ENCODE data around the gene ZNF827.

The ZNF827 gene

DNA sequence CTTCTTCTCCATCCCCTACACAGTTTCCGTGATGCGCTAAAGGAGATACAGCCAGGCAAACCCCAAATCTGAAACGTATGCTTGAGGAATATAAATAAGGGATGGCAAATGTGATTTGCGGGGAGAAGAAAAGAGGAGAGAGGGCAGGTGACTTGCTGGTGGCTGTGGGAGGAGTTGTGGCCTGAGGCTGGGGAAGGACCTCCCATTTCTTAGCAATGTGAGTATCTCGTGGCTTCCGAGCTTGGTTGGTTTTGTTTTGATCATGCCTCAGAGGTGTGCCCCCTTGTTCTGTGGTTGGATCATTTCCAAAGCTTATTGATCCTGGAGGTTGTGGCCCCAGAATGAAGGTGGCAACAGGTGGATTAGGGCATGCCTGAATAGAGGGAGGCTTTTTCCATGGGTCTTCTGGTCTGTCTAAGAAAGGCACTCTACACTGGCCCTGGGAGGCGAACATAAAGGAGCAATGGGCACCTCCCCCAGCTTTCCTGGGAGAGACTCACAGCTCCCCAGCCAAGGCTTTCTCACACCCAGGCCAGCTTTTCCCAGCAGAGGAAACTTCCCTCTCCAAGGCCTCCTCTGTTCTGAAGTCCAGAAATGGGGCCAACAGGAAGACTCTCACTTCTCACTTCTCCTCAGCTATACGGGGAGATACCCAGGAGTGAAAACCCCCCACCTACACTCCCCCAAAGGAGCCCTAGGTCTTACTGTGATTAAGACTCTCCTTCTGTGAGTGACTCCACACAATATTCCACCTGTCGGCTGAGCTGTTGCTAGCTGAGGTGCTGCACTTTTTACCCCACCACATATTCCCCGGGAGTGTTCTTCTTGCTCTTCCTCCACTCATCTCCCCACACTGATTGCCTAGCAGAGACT, 218.6 kb downstream of the ZNF827 start:
- peak; percentile 61 for DNase-seq (ENCODE audit: low spot score)

GRCh38 chr4:145716661-145717200, 221.9 kb downstream of the ZNF827 start:
- DNase-seq (ENCODE audit: low spot score) = no peak
- TF ChIP-seq, protein P1, sequence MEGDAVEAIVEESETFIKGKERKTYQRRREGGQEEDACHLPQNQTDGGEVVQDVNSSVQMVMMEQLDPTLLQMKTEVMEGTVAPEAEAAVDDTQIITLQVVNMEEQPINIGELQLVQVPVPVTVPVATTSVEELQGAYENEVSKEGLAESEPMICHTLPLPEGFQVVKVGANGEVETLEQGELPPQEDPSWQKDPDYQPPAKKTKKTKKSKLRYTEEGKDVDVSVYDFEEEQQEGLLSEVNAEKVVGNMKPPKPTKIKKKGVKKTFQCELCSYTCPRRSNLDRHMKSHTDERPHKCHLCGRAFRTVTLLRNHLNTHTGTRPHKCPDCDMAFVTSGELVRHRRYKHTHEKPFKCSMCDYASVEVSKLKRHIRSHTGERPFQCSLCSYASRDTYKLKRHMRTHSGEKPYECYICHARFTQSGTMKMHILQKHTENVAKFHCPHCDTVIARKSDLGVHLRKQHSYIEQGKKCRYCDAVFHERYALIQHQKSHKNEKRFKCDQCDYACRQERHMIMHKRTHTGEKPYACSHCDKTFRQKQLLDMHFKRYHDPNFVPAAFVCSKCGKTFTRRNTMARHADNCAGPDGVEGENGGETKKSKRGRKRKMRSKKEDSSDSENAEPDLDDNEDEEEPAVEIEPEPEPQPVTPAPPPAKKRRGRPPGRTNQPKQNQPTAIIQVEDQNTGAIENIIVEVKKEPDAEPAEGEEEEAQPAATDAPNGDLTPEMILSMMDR (IDR thresholded peaks at IDR 0.05; ENCODE audit: extremely low read depth, missing control alignments) = no peak

More for the DNA sequence above, 218.6 kb downstream of the ZNF827 start:
- TF ChIP-seq, protein P1 (IDR thresholded peaks at IDR 0.05; ENCODE audit: extremely low read depth, missing control alignments) = no peak

GRCh38 chr4:145716200-145716599, 222.4 kb downstream of the ZNF827 start:
- TF ChIP-seq, protein P1 (IDR thresholded peaks at IDR 0.05; ENCODE audit: extremely low read depth, missing control alignments) = no peak
- no peak for DNase-seq (ENCODE audit: low spot score)

- TF ChIP-seq, protein P1 (IDR thresholded peaks at IDR 0.05; ENCODE audit: extremely low read depth, missing control alignments) = no peak
- DNase-seq (ENCODE audit: low spot score) = no peak
Observed at GRCh38 chr4:145709843-145710242, 228.8 kb downstream of the ZNF827 start.

DNA sequence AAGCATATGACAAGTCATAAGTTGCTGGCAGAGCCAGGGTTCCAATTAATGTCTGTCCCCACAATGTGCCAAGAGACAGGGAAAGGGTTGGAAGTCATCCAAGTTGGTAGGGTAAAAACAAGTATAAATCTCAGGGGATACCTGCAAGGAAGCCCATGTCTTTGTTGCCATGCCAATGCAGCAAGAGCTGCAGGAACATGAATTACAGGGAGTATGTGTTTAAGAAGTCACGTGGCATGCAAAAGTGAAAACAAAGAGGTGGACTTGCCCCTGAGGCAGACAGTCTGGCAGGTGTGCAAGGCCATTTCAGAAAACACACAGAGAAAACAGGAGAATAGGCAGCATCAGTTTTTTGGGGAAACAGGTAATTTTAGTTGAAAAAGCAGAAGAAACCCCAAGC, 229.3 kb downstream of the ZNF827 start:
- no peak for DNase-seq (ENCODE audit: low spot score)
- TF ChIP-seq, protein P1 (IDR thresholded peaks at IDR 0.05; ENCODE audit: extremely low read depth, missing control alignments) = no peak
